NCI-H187 (cell line): ENCODE results near the gene CD79B.

Source experiments
- DNase-seq, 2 experiments: peaks; one replicate each; lab custom pipeline; 2025; lab: John Stamatoyannopoulos, UW

The CD79B gene

DNA sequence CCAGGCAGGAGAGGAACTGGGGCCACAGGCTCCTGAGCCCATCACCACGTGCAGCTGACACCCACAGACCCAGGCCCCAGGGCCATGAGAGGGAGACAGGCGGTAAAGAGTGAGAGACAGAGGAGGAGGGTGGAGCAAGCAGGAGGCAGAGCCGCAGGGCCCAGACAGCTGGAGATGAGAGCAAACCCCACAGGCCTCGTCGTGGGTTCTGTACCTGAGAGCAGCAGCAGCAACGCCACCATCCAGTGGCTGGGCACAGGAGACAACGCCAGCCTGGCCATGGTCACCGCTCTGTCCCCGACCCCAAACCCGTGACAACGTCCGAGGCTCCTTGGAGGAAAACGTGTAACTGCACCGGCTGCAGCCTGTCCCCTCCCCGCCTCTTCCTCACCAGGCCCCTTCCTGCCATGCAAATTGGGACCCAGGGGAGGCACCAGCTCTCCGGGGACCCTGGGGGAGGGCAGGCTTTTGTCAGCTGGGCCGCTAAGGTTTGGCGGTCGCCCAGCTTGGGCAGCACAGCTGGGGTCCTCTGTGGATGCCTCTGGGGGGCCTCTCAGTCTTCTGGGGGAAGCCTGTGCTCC lies at the start of gene CD79B:
TSS of gene CD79B (minus strand) at position 351 of the 581 bp plus-strand sequence. CDS start at position 281, 70 bp downstream.
- no peak for DNase-seq

- no peak for DNase-seq
Observed at GRCh38 chr17:63978272-63979200, 46.4 kb upstream of the CD79B start.

DNA sequence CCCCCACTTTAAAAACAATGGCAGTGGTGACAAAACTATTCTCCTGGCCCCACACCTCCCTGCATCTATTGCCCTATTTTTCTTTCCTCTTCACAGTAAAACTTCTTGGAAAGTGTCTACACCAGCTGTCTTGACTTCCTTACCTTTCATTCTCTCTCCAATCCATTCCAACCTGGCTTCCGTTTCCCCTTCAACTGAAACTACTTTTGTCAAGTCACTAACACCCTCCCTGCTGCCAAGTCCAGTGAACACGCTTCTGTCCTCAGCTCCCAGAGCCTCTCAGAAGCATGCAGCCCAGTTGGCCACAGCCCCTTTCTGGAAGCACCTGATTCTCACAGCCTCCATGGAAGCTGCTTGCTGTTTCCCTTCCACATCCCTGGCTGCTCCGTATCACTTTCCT lies 44.6 kb upstream of the CD79B start:
- no peak for DNase-seq

GRCh38 chr17:63975541-63976092 lies 43.5 kb upstream of the CD79B start:
- DNase-seq, result no peak

DNA sequence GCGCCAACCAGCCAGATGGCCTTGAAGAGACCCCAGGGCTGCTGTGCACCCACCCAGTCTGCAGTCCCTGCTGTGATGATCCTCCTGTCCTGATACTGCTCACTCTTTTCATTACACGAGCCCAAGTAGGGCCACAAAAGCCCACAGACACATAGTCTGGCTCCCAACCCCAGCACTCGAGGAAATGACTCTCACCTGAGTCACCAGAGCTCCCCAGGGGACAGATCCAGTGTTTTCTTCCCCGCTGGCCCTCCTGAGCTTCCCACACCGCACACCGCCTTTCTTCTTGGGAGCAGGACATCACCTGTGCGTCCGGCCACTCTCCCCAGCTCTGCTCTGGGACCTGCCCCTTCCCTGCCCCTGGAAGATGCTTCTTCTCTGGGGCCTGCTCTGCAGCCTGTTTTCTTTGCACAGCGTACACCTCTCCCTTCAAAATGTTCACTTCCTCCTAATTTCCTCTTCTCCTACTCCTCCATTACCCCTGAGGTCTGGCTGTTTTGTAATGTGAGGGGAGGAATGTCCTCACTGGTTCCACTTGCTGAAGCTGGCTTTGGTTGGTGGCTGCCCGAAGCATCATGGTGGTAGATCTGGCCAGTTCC lies 42.6 kb upstream of the CD79B start:
- DNase-seq, result no peak

- DNase-seq, result no peak
Observed at GRCh38 chr17:63973930-63974593, 41.9 kb upstream of the CD79B start.

GRCh38 chr17:63973247-63973646 lies 41.1 kb upstream of the CD79B start:
- no peak for DNase-seq

DNA sequence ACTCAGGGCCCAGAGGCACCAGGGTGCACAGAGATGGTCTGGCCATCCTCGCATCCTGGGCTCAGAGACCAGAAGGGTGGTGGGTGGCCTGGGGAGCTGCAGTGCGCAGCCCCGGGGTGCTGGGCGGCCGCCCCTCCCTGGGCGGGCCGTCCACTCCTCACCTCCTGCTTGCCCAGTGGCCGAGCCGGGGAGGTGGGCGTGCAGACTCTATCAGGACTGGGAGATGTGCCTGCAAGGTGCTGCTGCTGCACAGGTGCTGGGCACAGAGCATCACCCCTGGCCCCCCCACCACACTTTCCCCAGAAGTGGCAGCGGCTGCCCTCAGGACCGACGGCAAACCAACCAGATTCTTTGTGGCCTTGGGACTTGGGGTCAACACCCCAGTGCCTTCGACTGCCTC lies 40.7 kb upstream of the CD79B start, which contains the start of gene SCN4A:
TSS of gene SCN4A (minus strand) at position 123 of the 400 bp plus-strand sequence. CDS start at position 46, 77 bp downstream.
- DNase-seq, result no peak

- no peak for DNase-seq
Observed at GRCh38 chr17:63969278-63969677, 37.1 kb upstream of the CD79B start.

GRCh38 chr17:63967953-63968352 lies 35.8 kb upstream of the CD79B start:
- no peak for DNase-seq

GRCh38 chr17:63966646-63967264 lies 34.6 kb upstream of the CD79B start:
- no peak for DNase-seq

DNA sequence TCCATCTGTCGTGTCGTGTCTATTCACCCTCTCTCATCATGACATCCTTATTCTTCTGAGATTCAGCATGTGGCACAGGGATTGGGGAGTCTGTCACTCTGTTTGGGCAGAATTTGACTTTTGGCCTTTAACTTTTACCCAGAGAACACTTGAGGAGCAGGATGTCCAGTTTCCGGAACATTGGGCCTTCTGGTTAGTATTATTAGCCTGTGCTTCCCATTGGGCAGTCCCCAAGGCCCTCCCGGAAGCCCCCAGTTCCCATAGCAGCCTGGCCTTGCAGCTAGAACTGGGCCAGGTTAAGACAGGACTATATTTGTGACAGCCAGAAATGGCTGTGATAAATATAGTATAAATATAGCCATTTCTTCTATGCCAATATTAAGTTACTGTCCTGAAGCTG lies 31.0 kb upstream of the CD79B start:
- no peak for DNase-seq

DNA sequence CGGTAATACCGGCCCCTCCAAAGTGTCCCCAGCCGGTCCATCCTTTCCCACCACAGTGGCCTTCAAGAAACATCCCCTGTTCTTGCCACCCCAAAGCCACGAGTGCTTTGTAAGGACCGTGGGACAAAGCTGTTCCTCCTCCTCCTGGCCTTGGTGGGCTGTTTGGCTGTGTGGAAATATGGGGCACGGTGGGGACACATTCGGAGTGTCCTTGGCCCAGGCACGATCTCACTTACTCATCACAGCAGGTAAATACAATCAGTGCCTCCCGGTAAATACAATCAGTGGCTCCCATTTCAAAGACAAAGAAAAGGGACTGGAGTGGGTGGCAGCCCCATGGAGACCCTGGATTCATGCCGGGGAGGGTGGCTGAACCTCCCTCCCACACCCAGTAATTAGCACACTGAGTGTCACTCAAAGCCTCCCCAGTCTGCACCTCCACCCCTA lies 30.2 kb upstream of the CD79B start:
- no peak for DNase-seq

DNA sequence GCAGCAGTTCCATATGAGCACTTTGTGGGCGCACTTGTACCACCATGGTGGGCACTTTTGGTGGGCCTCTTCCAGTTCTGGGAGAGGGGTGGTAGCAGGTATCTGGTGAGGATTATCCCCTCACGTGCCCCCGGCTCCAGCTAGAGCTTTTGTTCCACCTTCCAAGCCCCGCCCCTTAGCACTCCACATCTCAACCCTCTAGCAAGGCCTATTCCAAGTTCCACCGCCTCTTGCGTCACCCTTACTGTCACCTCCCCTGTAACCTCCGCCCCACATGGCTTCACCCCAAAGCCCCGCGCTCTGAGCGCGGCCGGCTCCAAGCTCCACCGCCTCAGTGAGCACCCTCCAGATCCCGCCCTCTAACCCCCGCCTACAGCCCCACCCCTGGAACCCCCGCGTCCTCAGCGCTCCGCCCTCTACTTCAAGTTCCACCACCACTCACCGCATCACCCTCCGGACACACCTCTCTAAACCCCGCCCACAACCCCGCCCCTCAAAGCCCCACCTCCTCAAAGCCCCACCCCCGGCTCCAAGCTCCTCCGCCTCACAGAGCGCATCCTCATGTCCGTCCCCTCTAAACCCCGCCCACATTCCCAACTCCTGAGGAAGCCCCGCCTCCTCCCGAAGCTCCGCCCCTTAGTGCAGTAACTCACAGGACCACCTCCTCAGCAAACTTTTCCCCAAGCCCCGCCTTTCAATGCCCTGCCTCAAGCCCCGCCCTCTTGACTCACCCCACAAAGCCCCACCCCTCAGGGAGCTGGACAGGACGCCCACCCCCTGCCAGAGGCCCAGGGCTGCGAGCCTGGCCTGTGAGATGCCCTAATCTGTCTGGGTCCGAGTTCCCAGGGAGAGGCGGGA lies 29.5 kb upstream of the CD79B start:
- no peak for DNase-seq

DNA sequence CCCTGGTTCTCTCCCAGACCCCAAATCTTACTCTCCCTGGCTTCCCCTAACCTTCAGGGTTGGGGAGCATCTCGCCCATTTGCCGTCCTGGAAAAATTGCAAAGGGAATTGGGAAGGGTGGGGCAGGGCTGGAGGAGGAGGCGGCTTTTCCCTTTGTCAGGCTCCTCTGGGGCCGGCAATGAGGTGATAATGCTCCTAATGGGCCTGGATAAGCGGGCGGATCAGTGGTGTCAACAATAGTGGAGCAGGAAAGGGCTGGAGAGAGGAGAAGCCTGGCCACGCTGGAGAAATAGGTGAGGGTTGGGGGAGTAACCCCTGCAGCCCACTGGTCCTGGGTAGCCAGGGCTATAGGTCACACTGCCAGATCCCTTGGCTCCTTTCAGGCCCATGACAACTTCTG lies 28.3 kb upstream of the CD79B start:
- DNase-seq, result no peak

DNA sequence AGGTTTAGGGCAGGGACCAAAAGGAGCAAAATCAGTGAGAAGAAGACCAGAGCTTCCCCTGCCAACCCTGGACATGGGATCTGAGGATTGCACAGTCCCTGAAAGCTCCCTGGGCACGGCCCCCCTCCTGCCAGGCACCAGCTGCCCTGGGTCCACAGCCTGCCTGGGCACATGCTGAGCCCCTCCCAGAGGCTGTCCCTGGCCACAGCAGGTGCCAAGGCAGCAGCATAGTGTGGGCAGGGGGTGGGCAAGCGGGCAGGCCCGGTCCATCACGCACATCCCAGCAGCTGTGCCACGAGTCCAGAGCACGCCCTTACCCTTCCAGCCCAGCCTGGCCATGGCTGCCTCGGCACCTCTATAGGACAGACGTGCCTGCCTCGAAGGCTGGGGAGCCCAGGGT lies 27.9 kb upstream of the CD79B start:
- DNase-seq, result no peak

- no peak for DNase-seq
Observed at GRCh38 chr17:63956296-63956920, 24.3 kb upstream of the CD79B start.

- no peak for DNase-seq
Observed at GRCh38 chr17:63955791-63956190, 23.7 kb upstream of the CD79B start.

DNA sequence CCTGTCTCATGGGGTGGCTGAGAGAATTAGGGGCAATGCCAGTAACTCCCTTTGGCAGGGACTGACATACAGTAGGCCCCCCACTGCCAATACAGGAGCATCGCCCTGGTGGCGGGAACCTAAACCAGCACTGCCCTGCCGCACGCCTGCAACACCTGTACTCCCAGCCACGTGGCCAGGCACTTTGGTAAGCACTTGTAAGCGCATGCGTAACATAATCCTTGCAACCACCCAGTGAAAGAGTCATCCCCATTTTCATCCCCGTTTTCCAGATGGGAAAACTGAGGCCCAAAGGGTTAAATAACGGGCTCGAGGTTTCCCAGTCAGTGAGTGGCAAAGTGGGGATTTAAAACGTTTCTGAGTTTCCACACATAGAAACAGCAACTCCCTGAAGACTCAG lies 23.1 kb upstream of the CD79B start:
- DNase-seq, result no peak

DNA sequence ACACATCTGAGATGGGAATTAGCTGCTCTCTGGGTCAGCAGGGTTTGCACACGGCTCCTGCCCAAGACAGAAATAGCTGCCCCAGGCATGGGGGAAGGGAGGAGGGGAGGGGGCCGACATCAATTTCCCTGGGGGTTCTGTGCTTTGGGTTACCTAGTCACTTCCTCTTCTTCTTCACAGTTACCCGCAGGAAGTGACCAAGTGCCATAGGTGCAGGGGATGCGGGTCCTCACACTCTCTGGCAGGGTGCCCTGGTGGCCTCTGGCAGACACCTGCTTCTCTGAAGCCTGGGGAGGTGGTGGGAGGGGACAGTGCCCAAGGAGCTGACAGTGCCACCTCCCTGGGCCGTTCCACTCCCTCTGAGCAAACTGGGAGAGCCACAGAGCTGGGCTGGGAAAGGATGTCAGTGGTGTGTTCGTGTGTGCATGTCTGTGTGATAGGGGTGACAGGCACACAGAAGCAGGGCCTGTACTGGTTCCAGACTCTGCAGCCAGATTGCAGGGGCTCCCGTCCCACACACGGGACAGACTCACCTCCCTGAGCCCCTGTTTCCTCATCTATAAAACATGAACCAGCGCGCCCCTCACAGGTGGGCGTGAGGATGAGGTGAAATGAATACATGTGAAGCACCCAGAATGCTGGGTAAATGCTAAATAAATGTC lies 22.4 kb upstream of the CD79B start:
- no peak for DNase-seq
